Dermis blood vessel endothelial cell (primary cell): ENCODE measurements around the gene NMRK2. TPM values are rescaled to one million over a fixed set of nuclear protein-coding genes. Genes with fewer than 3 reads are reported as not detected.
A peak's percentile ranks its signal among the peaks of the same experiment; 100 is the strongest.
"Not testable (repeated sequence)": the region's sequence is repeated elsewhere in the genome, so short reads cannot be mapped to it uniquely, and the experiment has no call there.

Experiments used
- DNase-seq: peaks from one replicate; pipeline ENCODE4 v3.0.0; 2010
- total RNA-seq: library from RNA; depleted of rRNA; stranded (reverse); fragments of >200 nt; gene quantifications from 2 replicates; pipeline ENCODE4 v1.2.3, GENCODE V29; 2014

NMRK2 gene
- total RNA-seq, 1 donor from 2014 or later, result not detected

GRCh38 chr19:3966051-3967017 lies 33.5 kb downstream of the NMRK2 start:
- DNase-seq, result no peak

DNA sequence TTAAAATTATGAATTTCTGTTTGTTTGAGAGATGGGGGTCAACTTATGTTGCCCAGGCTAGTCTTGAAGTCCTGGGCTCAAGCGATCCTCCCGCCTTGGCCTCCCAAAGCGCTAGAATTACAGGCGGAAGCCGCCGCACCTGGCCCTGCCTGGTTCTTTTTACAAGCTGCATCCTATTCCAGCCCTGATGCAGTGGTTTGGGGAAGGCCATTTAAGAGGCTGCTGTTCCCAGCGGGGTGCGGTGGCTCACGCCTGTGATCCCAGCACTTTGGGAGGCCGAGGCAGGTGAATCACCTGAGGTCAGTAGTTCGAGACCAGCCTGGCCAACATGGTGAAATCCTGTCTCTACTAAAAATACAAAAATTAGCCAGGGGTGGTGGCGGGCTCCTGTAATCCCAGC lies 35.1 kb downstream of the NMRK2 start:
- not testable (repeated sequence) for DNase-seq

DNA sequence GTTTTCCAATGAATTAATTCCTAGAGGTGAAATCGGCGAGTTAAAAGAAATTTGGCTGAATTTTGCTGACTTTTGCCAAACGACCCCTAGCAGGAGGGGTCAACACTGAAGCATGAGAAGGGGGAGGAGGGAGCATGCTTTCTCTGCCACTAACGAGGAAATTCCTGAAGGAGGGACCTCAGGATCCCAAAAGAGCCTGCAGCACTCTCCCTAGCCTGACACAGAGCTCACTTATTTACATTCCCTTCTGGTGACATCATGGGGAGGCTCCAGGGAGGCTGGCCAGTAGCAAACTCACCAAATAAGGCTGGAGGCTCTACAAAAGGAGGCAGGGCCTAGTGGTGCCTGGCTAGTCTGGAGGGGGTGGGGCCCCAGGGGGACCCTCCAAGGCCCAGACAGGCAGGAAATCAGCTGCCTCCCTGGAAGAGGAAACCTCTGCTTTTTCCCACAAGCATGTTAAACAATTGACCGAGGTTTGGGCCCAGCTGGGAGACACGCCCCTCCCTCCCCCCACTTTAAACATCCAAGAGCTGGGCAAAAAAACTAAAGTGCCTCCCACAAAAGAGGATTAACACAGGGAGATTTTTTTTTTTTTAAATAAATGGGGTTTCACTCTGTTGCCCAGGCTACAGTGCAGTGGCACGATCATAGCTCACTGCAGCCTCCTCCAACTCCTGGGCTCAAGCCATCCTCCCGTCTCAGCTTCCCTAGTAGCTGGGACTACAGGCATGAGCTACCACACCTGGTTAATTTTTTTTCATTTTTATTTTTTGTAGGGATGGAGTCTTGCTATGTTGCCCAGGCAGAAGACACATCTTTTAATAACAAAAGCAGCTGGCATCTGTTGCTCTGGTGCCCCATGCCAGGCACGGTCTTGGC lies 35.9 kb downstream of the NMRK2 start:
- peak; percentile 100 for DNase-seq

- DNase-seq, result peak; percentile 87
Observed at GRCh38 chr19:3969435-3970312, 36.8 kb downstream of the NMRK2 start.

- DNase-seq, result no peak
Observed at GRCh38 chr19:3970313-3970807, 37.5 kb downstream of the NMRK2 start.

DNA sequence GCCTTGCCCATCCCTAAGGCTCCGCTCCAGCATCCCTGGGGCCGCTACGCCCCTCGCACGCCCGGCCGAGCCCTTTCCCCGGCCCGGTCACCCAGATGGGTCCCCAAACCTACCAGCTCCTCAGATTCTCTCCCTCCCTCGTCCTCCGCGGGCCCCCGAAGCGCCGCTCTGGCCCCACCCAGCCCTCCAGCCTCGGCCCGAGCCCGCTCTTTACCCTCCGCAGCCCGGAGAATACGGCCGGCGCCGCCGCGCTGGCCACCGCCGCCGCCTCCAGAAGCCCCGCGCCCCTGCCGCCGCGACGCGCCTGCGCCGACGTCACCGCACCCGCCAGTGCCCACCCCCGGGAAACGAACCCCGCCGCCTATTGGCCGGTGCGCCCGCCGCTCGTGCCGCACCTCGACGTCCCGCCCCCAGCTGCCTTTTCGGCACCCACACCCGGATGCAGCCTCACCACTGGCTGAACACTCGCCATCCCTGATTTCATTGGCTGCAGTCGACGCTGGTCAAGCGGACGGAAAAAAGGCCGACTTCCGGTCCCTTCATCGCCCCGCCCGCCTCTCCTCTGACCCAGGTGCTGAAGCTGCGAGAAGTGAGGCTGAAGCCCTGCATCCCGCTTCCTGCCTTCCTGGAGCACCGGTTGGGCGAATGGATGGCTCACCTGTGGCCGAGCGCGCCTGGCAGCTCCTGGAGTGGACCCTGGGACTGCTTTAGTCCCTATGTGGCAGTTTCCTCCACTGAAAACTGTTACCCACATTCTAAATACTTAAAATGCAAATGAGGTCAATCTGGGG lies 38.1 kb downstream of the NMRK2 start, which contains the start of gene DAPK3:
TSS of gene DAPK3 (minus strand) at position 292 of the 791 bp plus-strand sequence. CDS start 1,364 bp downstream, outside the sequence.
- peak; percentile 98 for DNase-seq

DNA sequence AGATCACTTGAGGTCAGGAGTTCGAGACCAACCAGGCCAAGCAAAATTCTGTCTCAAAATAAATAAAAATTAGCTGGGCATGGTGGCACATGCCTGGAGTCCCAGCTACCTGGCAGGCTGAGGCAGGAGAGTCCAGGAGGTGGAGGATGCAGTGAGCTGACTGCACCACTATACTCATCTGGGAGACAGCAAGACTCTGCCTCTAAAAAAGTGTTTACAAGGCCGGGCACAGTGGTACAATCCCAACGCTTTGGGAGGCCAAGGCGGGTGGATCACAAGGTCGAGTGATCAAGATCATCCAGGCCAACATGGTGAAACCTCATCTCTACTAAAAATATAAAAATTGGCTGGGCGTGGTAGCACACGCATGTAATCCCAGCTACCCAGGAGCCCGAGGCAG lies 42.3 kb downstream of the NMRK2 start:
- peak; percentile 3 for DNase-seq

GRCh38 chr19:3975637-3976087 lies 42.8 kb downstream of the NMRK2 start:
- peak; percentile 5 for DNase-seq

DNA sequence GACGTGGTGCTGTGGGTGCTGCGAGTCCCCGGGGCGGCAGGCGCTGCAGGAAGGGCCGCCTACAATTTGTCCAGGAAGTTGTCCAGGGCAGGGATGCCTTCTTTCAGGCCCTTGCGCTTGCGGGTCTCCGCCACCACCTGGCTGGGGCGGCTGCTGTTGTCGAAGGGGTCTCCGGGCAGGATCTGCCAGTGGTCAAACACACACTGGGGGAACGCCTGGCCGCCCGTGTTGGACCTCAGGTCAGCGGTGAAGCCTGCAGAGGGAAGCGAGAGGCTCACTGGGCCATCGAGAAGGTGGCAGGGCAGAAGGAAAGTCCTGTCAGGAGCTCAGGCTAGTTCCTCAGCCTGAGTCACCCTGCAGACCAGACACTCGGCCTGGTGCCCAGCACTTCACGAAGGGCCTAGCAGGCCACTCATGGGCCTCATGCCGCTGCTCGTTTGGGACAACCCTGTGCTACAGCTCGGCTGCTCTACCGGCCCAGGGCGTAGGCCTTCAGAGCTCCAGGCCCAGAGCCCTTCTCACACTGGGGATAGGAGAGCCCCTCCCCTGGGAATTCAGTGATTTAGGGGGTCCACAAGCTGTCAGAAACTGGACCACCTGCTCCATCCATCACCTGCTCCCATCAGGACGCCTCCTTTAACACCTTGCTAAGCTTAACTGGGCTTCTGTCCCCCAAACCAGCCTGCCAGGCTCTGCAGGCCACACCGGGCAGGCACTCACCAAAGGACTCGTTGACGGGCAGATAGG lies 43.8 kb downstream of the NMRK2 start:
- DNase-seq, result peak; percentile 7

DNA sequence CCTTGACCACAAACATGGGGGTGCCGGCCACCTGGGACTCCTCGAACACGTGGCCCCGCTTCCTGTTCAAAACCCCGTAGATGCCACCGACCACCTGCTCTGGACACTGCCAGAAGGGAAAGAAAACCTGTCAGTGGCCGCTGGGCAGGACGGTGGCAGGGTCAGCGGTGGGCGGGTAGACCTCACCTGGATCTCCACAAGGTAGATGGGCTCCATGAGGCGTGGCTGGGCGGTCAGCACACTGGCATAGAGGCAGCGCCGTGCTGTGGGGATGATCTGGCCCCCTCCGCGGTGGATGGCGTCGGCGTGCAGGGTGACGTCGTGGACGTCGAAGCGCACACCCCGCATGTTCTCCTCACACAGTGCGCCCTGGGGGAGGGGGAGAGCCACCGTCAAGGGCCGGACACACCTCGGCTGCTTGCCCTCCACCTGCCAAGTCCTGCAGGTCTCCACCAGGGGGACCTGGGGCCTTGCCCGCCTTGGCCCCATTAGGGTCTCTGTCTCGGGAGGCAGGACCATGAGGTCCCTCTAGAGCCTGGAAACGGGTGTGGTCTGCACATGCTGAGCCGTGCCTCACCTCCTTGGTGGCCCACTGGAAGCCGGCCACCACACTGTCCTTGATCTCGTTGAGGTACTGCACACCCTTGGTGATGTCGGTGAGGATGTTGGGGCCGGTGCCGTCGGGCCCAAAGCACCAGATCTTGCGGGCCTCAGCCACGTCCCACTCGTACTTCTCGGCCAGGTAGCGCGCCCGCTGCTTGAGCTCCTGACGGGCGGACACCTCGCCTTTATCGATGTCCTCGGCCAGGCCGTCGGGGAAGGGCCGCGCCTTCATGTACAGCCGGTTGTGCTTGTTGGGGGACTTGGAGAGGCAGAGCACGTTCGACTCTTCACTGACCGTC lies 44.6 kb downstream of the NMRK2 start:
- DNase-seq, result peak; percentile 6

DNA sequence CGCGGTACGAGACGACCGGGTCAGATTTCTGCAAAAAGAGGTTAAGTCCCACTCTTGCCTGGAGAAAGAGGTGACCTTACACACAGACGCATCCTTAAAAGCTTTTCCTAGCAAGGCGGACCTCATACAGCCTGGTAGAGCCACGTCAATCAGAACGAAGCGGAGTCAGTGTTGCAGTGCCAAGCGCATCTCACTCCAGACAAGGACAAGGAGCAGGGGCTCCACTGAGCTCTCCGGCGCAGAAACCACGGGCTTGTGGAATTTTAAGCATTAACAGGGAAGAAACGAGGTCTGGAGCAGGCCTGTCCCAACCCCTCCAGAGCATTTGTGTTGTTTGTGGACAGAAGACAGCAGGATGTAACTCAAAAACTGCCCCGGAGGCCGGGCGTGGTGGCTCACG lies 45.3 kb downstream of the NMRK2 start:
- no peak for DNase-seq

- peak; percentile 2 for DNase-seq
Observed at GRCh38 chr19:3979289-3979673, 46.4 kb downstream of the NMRK2 start.

DNA sequence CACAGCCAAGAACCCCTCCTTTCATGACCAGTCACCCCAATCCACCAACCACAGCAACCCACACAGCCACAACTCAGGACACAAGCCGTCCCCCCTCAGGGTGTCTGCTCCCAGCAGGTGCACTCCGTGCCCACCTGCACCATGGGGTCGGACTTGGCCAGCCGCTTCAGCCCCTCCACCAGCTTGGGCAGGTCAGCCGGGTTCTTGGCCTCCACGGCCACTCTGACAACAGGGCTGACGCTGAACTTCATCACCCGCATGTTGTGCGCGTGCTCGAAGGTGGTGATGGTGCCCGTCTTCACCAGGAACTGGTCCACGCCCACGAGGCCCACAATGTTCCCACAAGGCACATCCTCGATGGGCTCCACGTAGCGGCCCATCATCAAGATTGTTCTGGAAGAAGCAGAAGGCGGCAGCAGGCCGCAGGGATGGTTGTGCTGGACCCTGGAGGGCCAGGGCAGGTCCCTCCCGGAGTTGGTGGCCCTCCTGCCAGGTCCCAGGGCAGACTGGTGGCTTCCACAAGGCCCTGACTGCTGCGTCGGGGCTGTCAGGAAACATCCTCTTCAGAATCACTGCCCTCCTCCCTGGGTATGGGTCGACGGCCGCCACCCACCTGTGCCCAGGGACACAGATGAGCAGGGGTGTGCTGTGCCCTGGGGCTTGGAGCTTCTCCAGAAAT lies 46.9 kb downstream of the NMRK2 start:
- DNase-seq, result no peak

DNA sequence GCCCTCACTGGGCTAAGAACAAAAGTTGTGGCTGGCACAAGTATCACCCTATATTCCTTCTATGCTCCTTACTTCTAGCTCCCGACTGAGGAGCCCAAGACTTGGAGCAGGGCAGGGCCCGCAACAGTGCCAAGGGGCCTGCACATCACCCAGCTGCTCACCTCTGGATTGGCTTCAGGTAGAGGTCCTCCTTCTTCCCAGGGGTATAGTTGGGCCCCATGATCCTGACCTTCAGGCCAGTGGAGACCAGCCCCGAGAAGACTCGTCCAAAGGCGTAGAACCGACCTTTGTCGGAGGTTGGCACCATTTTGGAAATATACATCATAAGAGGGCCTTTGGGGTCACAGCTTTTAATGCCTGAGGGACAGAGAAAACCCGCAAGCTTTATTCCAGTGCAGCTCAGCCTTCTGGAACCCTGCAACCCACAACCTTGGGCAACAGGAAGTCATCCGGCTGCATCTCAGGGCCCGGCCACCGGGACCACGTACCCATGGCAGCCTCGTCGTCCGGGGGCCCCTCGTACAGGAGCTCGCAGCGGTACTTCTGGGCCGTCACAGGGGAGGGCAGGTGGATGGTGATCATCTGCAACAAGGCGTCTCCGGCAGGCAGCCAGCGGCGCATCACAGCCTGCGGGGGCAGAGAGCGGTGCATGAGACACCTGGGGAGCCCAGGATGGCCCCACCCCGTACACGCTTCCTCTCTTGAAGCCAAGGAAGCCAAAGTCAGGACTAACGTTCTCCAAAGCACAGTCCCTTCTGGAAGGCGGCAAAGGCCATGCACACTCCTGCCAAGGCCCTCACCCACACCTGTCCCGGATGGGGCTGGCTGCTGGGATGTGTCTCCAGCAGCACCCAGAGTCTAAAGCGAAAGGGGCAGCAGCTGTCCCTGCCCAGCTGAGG lies 47.7 kb downstream of the NMRK2 start:
- DNase-seq, result peak; percentile 1

DNA sequence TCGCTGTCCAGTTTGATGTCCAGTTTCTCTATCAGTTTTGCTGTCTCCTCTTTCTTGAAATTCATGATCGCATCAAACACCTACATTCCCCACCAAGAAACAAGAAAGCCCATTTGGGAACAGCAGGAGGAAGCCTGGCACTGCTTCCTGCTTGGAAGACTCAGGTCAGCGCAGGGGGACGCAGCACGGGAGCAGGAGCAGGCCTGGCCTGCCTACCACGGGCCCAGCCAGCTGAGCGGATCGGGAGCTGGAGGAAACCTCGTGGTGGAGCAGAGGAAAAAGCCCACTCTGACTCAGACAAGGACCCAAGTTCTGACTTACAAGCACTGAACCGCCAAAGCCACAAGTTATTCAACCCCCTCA lies 48.5 kb downstream of the NMRK2 start:
- DNase-seq, result peak; percentile 1

GRCh38 chr19:3981736-3982681 lies 49.1 kb downstream of the NMRK2 start:
- DNase-seq, result no peak
